Measurements from ENCODE around the gene HM13.

DNA sequence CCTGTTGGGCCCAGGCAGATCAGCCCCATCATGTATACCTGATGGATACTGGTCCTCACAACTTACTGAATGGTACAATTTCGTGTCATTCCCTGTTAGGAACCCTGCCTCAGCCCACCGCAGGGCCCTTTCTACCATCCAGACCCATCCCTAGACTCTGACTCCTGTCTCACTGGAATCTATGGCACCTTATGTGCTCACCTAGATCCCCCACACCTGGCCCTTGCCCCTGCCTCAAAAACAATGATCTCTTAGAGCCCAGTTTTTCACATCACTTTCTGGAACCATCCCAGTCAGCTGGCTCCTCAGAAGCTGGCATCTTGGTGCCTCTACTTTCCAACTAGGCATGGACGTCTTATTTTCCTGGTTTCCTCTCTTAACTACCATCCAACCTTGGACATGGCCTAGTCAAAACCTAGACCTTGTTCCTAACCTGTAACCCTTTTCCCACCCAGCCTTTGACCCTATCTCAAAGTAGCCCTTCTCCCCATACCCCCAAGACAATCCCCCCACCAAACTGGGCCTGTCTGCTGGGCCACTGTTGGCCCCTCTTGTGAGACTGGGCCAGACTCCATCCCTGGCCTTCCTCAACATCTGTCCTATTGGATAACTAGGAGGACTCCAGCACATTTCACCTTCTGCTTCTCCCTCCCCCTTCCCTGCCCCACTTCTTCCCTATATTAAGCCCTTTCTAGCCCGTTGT, 981 bp downstream of the HM13 start:
- TF ChIP-seq, protein P1, sequence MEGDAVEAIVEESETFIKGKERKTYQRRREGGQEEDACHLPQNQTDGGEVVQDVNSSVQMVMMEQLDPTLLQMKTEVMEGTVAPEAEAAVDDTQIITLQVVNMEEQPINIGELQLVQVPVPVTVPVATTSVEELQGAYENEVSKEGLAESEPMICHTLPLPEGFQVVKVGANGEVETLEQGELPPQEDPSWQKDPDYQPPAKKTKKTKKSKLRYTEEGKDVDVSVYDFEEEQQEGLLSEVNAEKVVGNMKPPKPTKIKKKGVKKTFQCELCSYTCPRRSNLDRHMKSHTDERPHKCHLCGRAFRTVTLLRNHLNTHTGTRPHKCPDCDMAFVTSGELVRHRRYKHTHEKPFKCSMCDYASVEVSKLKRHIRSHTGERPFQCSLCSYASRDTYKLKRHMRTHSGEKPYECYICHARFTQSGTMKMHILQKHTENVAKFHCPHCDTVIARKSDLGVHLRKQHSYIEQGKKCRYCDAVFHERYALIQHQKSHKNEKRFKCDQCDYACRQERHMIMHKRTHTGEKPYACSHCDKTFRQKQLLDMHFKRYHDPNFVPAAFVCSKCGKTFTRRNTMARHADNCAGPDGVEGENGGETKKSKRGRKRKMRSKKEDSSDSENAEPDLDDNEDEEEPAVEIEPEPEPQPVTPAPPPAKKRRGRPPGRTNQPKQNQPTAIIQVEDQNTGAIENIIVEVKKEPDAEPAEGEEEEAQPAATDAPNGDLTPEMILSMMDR (IDR thresholded peaks at IDR 0.05) = no peak
- no peak for TF ChIP-seq POLR2AphosphoS5 (IDR thresholded peaks at IDR 0.05)
- TF ChIP-seq POLR2A (IDR thresholded peaks at IDR 0.05) = no peak
